Thoracic aorta (tissue), 2 donors: ENCODE results near the gene ANXA6. TPM values are rescaled to one million over a fixed set of nuclear protein-coding genes. Genes with fewer than 3 reads are reported as not detected.

Experiments used
- ATAC-seq: fragments of 150-250 bp; one replicate; pipeline ENCODE4 v1.8.0; 2017; ENCODE audit warnings: low read depth; ENCODE audit not compliant: insufficient number of reproducible peaks, low FRiP score
- DNase-seq: peaks from one replicate; pipeline ENCODE4 v3.0.0-alpha.2; 2020; ENCODE audit warnings: low spot score
- H3K27ac ChIP-seq, 2 donors: fragments of 200-600 bp; sonication (generic); 1 replicate in 1 of 2; 2 replicates in 1 of 2; pipeline ENCODE4 v1.5.1; 2016; ENCODE audit warnings: mild to moderate bottlenecking in 2 of 2, moderate library complexity in 2 of 2
- H3K27me3 ChIP-seq: fragments of 200-600 bp; sonication (generic); replicated peaks from 2 replicates; pipeline ENCODE4 v1.6.0; 2016; ENCODE audit warnings: mild to moderate bottlenecking; ENCODE audit not compliant: insufficient read depth
- H3K36me3 ChIP-seq: fragments of 200-600 bp; sonication (generic); one replicate; pipeline ENCODE4 v1.5.1; 2016
- H3K4me1 ChIP-seq, 2 donors: fragments of 200-600 bp; sonication (generic); 1 replicate in 1 of 2; 2 replicates in 1 of 2; pipeline versions ENCODE4 v1.5.1 to v1.6.0; 2016; ENCODE audit warnings: low read depth in 2 of 2, mild to moderate bottlenecking in 1 of 2; ENCODE audit not compliant: control insufficient read depth in 1 of 2
- H3K4me3 ChIP-seq: fragments of 200-600 bp; sonication (generic); 2 replicates; pipeline ENCODE4 v1.5.1; 2016; ENCODE audit warnings: mild to moderate bottlenecking
- H3K9me3 ChIP-seq: fragments of 200-600 bp; sonication (generic); 2 replicates; pipeline ENCODE4 v1.5.1; 2016
- total RNA-seq, 2 donors: library from RNA; depleted of rRNA; stranded (reverse); fragments of >200 nt; gene quantifications; one replicate each; pipeline versions ENCODE4 v1.1.0 to v1.2.3, GENCODE V29; 2016
- TF ChIP-seq, protein P1 (sequence below): fragments of 200-600 bp; sonication (generic); IDR thresholded peaks from one replicate; pipeline ENCODE4 v1.5.1; 2019; ENCODE audit warnings: antibody characterized with exemption

Gene ANXA6
- total RNA-seq, 2 donors from 2014 or later = 207 to 349 TPM

DNA sequence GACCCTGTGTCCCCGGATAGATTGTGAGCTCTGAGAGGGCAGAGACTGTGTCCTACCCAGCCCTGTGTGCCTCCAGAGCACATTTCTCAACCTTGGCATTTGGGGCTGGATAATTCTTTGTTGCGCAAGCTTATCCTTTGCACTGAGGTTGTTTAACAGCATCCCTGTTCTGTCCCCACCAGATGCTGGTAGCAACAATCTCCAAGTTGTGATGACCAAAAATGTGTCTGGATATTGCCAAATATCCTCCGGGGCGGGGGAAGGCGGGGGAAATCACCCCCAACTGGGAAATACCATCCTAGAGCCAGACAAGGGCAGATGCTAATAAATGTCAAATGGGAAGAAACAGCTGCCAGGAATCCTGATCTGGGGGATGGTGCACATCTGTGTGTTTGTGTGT lies 52.8 kb downstream of the ANXA6 start:
- ATAC-seq (no peak), DNase-seq (no peak)
- Histone ChIP-seq H3K27ac (no peak overlapping the region), H3K36me3 (peaks cover 46% of the 10 kb centered on the region), H3K4me3 (no peak overlapping the region), H3K27me3 (no peaks in the 10 kb centered on the region), H3K9me3 (no peaks in the 10 kb centered on the region), H3K4me1 (peaks cover 5 to 40% of the 10 kb centered on the region in 2 donors)
- TF ChIP-seq, protein P1, sequence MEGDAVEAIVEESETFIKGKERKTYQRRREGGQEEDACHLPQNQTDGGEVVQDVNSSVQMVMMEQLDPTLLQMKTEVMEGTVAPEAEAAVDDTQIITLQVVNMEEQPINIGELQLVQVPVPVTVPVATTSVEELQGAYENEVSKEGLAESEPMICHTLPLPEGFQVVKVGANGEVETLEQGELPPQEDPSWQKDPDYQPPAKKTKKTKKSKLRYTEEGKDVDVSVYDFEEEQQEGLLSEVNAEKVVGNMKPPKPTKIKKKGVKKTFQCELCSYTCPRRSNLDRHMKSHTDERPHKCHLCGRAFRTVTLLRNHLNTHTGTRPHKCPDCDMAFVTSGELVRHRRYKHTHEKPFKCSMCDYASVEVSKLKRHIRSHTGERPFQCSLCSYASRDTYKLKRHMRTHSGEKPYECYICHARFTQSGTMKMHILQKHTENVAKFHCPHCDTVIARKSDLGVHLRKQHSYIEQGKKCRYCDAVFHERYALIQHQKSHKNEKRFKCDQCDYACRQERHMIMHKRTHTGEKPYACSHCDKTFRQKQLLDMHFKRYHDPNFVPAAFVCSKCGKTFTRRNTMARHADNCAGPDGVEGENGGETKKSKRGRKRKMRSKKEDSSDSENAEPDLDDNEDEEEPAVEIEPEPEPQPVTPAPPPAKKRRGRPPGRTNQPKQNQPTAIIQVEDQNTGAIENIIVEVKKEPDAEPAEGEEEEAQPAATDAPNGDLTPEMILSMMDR = no peak

DNA sequence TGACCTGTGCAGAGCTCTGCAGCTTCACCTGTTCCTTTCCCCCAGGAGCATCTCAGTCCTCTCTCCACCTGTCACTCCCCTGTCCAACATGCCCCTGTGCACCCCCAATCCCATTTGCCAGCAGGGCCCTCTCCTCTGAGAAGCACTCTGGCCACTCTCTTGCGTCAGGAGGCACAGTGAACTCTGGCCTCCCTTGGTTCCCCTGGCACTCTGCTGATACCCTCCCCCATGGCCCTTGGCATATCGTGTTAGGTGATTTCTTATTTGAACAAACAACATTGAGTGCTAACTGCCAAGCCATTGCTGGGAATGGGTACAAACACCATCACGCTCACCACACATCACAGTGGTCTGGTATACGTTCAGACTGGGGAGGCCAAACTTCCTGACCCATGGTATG lies 55.8 kb downstream of the ANXA6 start:
- H3K4me1 ChIP-seq = peaks cover 0 to 23% of the 10 kb centered on the region in 2 donors
- H3K4me3 ChIP-seq = no peak overlapping the region
- H3K27ac ChIP-seq = no peak overlapping the region
- DNase-seq (no peak), ATAC-seq (no peak)
- TF ChIP-seq, protein P1 = no peak
- H3K36me3 ChIP-seq = peaks cover 25% of the 10 kb centered on the region
- no peaks in the 10 kb centered on the region for H3K27me3 ChIP-seq
- no peaks in the 10 kb centered on the region for H3K9me3 ChIP-seq

DNA sequence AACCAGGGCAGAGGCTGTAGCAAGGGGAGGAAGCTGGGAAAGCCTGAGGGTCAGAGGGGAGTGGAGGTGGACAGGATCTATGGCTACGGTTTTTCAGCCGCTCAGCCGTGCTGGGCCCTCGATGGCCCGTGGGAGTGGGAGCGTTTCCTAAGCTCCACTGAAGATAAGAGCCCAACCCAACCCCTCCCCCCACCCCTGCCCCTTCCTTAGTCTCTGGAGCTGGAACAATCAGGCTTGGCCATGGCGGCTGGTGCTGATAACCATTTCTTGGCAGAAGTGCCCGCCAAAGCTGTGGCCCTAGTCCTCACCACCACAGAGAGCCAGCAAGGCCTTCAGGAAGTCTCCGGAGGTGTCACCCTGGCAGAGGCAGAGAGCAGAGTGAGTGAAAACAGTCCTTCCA lies 56.4 kb downstream of the ANXA6 start:
- H3K9me3 ChIP-seq = no peaks in the 10 kb centered on the region
- ATAC-seq (no peak), DNase-seq (no peak)
- no peaks in the 10 kb centered on the region for H3K27me3 ChIP-seq
- peak overlapping the region in 1 of 2 donors; percentile 8 for H3K27ac ChIP-seq
- peaks cover 0 to 27% of the 10 kb centered on the region in 2 donors for H3K4me1 ChIP-seq
- TF ChIP-seq, protein P1 = no peak
- H3K4me3 ChIP-seq = no peak overlapping the region
- peaks cover 25% of the 10 kb centered on the region for H3K36me3 ChIP-seq

DNA sequence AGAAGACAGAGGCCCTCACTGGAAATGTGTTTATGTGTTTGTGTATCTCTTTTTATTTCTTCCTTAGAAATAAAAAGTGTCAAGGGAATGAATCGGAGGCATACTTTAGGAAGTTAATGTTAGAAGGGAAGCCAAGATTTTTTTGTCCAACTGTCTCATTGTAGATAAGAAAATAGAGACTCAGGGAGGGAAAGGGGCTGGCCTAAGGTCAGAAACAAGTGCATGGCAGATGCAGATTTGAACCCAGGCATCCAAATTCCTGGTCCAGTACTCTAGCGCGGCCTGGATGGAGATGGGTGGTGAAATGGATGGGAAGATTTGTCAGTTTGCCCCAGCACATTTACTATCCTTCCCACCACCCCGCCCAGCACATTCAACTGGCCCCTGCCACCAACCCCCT lies 56.9 kb downstream of the ANXA6 start:
- peaks cover 0 to 32% of the 10 kb centered on the region in 2 donors for H3K4me1 ChIP-seq
- DNase-seq = no peak
- no peak overlapping the region for H3K4me3 ChIP-seq
- H3K27me3 ChIP-seq = no peaks in the 10 kb centered on the region
- TF ChIP-seq, protein P1 = no peak
- H3K9me3 ChIP-seq = no peaks in the 10 kb centered on the region
- peaks cover 25% of the 10 kb centered on the region for H3K36me3 ChIP-seq
- no peak for ATAC-seq
- H3K27ac ChIP-seq = peak overlapping the region in 1 of 2 donors; percentile 8

DNA sequence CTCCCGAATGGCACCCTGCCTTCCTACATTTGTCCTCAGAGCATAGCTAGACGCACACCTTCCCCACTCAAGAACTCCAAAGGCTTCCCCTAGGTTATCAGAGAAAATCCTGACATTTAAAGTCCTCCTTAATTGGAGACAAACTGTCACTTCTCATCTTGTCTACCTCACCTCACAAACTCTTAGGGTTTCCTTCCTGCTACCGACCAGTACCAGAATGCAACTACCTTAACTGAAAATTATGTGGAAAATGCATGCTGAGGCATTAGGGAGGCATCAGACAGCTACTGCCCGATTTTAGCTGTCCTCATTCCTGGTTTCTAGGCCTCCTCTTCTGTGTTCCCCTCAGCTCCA lies 58.8 kb downstream of the ANXA6 start:
- Histone ChIP-seq H3K4me1 (peaks cover 18 to 51% of the 10 kb centered on the region in 2 donors), H3K9me3 (no peaks in the 10 kb centered on the region), H3K4me3 (no peak overlapping the region), H3K27ac (no peak overlapping the region), H3K36me3 (peaks cover 12% of the 10 kb centered on the region), H3K27me3 (no peaks in the 10 kb centered on the region)
- no peak for ATAC-seq
- TF ChIP-seq, protein P1 = no peak
- DNase-seq = no peak
